GM21529 (cell line): ENCODE data around the gene RBL1.
A peak's percentile ranks its signal among the peaks of the same experiment; 100 is the strongest.
"Not testable (repeated sequence)": the region's sequence is repeated elsewhere in the genome, so short reads cannot be mapped to it uniquely, and the experiment has no call there.

ENCODE experiments used
- ATAC-seq: cut with Tn5 transposase; IDR thresholded peaks from one replicate; pipeline ENCODE4 v1.9.1; 2021; ENCODE audit not compliant: unreplicated experiment

Gene RBL1

GRCh38 chr20:37095599-37096414 is at the start of gene RBL1:
TSS of gene RBL1 (minus strand) at chr20:37095997. CDS start at chr20:37095928, 69 bp downstream.
- peak; percentile 70 for ATAC-seq

- ATAC-seq: no peak
Observed at GRCh38 chr20:37144856-37145404, 49.1 kb upstream of the RBL1 start.

- ATAC-seq: no peak
Observed at GRCh38 chr20:37142708-37143107, 46.9 kb upstream of the RBL1 start.

- no peak for ATAC-seq
Observed at GRCh38 chr20:37137547-37137946, 41.8 kb upstream of the RBL1 start.

- no peak for ATAC-seq
Observed at GRCh38 chr20:37133952-37134351, 38.2 kb upstream of the RBL1 start.

GRCh38 chr20:37131486-37131885 is 35.7 kb upstream of the RBL1 start:
- no peak for ATAC-seq

- no peak for ATAC-seq
Observed at GRCh38 chr20:37128803-37129202, 33.0 kb upstream of the RBL1 start.

- not testable (repeated sequence) for ATAC-seq
Observed at GRCh38 chr20:37126290-37126689, 30.5 kb upstream of the RBL1 start.

- ATAC-seq: no peak
Observed at GRCh38 chr20:37123441-37123840, 27.6 kb upstream of the RBL1 start.

GRCh38 chr20:37120497-37120896 is 24.7 kb upstream of the RBL1 start:
- ATAC-seq: no peak

- ATAC-seq: no peak
Observed at GRCh38 chr20:37119356-37120036, 23.7 kb upstream of the RBL1 start.

GRCh38 chr20:37114012-37114411 is 18.2 kb upstream of the RBL1 start:
- ATAC-seq: no peak

- no peak for ATAC-seq
Observed at GRCh38 chr20:37111926-37112455, 16.2 kb upstream of the RBL1 start.

- ATAC-seq: no peak
Observed at GRCh38 chr20:37108676-37109075, 12.9 kb upstream of the RBL1 start.

- ATAC-seq: no peak
Observed at GRCh38 chr20:37102571-37102970, 6.8 kb upstream of the RBL1 start.

- ATAC-seq: no peak
Observed at GRCh38 chr20:37096415-37097041, 731 bp upstream of the RBL1 start.

GRCh38 chr20:37095108-37095598 is 644 bp downstream of the RBL1 start:
- ATAC-seq: peak; percentile 27

- no peak for ATAC-seq
Observed at GRCh38 chr20:37090407-37090806, 5.4 kb downstream of the RBL1 start.

- ATAC-seq: no peak
Observed at GRCh38 chr20:37081717-37082289, 14.0 kb downstream of the RBL1 start.

- ATAC-seq: no peak
Observed at GRCh38 chr20:37077009-37077408, 18.8 kb downstream of the RBL1 start.
